K562 (cell line): ENCODE data around the gene CCNI. TPM values are rescaled to one million over a fixed set of nuclear protein-coding genes. Genes with fewer than 3 reads are reported as not detected.
A peak's percentile ranks its signal among the peaks of the same experiment; 100 is the strongest.

ENCODE experiments used
- ATAC-seq: fragments of 200-7000 bp; cut with Tn5 transposase; 3 replicates; pipeline ENCODE4 v1.9.1; 2020; ENCODE audit warnings: moderate library complexity
- BruUV-seq: library from RNA; stranded (reverse); fragments of 400-500 nt; replicated peaks from 2 replicates; lab custom pipeline; 2021; lab: Mats Ljungman, UMichigan
- CTCF ChIA-PET: fragments of 300-600 bp; formaldehyde crosslinking; extraction: SDS; loops from one replicate; lab custom pipeline; 2021; ENCODE audit warnings: low intra/inter-chr PET ratio; lab: Yijun Ruan, JAX
- POLR2A ChIA-PET: fragments of 300-600, 350-650 bp; sonication (Branson Sonifier 250); formaldehyde crosslinking; extraction: SDS; loops from one replicate; lab custom pipeline; 2021; ENCODE audit warnings: antibody characterized with exemption, inconsistent platforms; lab: Yijun Ruan, JAX
- DNase-seq, 4 experiments: peaks; one replicate each; pipeline versions ENCODE4 v3.0.0 to v3.0.0-alpha.2; 2011 to 2018; ENCODE audit warnings: low spot score in 3 of 4, mixed read lengths in 3 of 4; ENCODE audit errors: extremely low read depth in 1 of 4
- FAIRE-seq: peaks from 2 replicates; lab custom pipeline; 2011; peaks lifted over from hg19 to GRCh38; lab: Jason Lieb, UNC
- H2AFZ ChIP-seq: 2 replicates; pipeline ENCODE4 v1.6.0; 2011; ENCODE audit warnings: low read depth, low read length, control low read depth, inconsistent platforms
- H3K27ac ChIP-seq: fragments of 200-600 bp; 3 replicates; pipeline ENCODE4 v1.8.0; 2011; ENCODE audit warnings: low read depth, mild to moderate bottlenecking, control low read depth, inconsistent platforms, low read length, moderate library complexity, mixed read lengths; ENCODE audit errors: extremely low read depth
- H3K27me3 ChIP-seq, 2 experiments: fragments of 300-600 bp in 1 of 2; 2 replicates in 1 of 2; 3 replicates in 1 of 2; pipeline versions ENCODE4 v1.6.0 to v1.8.0; 2011; ENCODE audit warnings: inconsistent platforms in 2 of 2, low read length in 2 of 2, mild to moderate bottlenecking in 1 of 2, mixed read lengths in 1 of 2, moderate library complexity in 1 of 2; ENCODE audit not compliant: control insufficient read depth in 2 of 2, insufficient read depth in 2 of 2
- H3K36me3 ChIP-seq: fragments of 300-600 bp; 3 replicates; pipeline ENCODE4 v1.8.0; 2011; ENCODE audit warnings: mild to moderate bottlenecking, low read length, inconsistent platforms; ENCODE audit not compliant: control insufficient read depth, insufficient read depth
- H3K4me1 ChIP-seq, 2 experiments: fragments of 200-600 bp in 1 of 2; replicated peaks in 1 of 2; 2 replicates in 1 of 2; 3 replicates in 1 of 2; pipeline versions ENCODE4 v1.5.1 to v1.8.0; 2011; ENCODE audit warnings: inconsistent platforms in 2 of 2, low read length in 2 of 2, mild to moderate bottlenecking in 1 of 2, mixed read lengths in 1 of 2, moderate library complexity in 1 of 2; ENCODE audit not compliant: control insufficient read depth in 2 of 2, insufficient read depth in 2 of 2
- H3K4me2 ChIP-seq: 2 replicates; pipeline ENCODE4 v1.6.1; 2011; ENCODE audit warnings: low read length, control low read depth, inconsistent platforms, mixed read lengths; ENCODE audit not compliant: insufficient read depth
- H3K4me3 ChIP-seq: fragments of 200-600 bp; sonication (generic), shearing (Covaris generic); 2 replicates; pipeline ENCODE4 v1.5.1; 2016; ENCODE audit warnings: control low read depth, inconsistent platforms
- H3K79me2 ChIP-seq: fragments of 200-600 bp; 3 replicates; pipeline ENCODE4 v1.8.0; 2011; ENCODE audit warnings: low read length, inconsistent platforms; ENCODE audit not compliant: control insufficient read depth, insufficient read depth
- H3K9ac ChIP-seq, 2 experiments: 2 replicates each; pipeline versions ENCODE4 v1.6.0 to v1.6.1; 2011; ENCODE audit warnings: low read depth in 2 of 2, low read length in 2 of 2, control low read depth in 1 of 2, inconsistent platforms in 1 of 2, mild to moderate bottlenecking in 1 of 2, mixed read lengths in 1 of 2; ENCODE audit not compliant: insufficient read depth in 1 of 2
- H3K9me1 ChIP-seq: one replicate; pipeline ENCODE4 v1.6.0; 2011; ENCODE audit warnings: inconsistent platforms, mild to moderate bottlenecking, low read length, moderate library complexity; ENCODE audit not compliant: control insufficient read depth, insufficient read depth
- H3K9me3 ChIP-seq: replicated peaks from 2 replicates; pipeline ENCODE4 v1.5.1; 2011; ENCODE audit warnings: low read depth, low read length, inconsistent platforms; ENCODE audit not compliant: control insufficient read depth, insufficient read depth
- H4K20me1 ChIP-seq: replicated peaks from 2 replicates; pipeline ENCODE4 v1.6.1; 2011; ENCODE audit warnings: low read length, inconsistent platforms, mixed read lengths; ENCODE audit not compliant: control insufficient read depth, insufficient read depth
- BRF1 ChIP-seq: IDR thresholded peaks from 3 replicates; pipeline ENCODE4 v1.6.1; 2011; ENCODE audit warnings: borderline replicate concordance, mild to moderate bottlenecking; ENCODE audit not compliant: insufficient read length; ENCODE audit errors: extremely low read depth
- CBFA2T2 ChIP-seq: fragments of 450-650 bp; conservative IDR thresholded peaks from 2 replicates; pipeline ENCODE4 v1.6.1; 2017; ENCODE audit warnings: mild to moderate bottlenecking
- COPS2 ChIP-seq: fragments of 450-650 bp; conservative IDR thresholded peaks from 2 replicates; pipeline ENCODE4 v1.6.1; 2016; ENCODE audit warnings: mild to moderate bottlenecking, moderate library complexity
- CXXC5 ChIP-seq: fragments of 250-450 bp; sonication (Bioruptor Pico); IDR thresholded peaks from 2 replicates; pipeline ENCODE4 v1.8.0; 2022; ENCODE audit warnings: inconsistent platforms, mild to moderate bottlenecking, moderate library complexity
- EP300 ChIP-seq: IDR thresholded peaks from 2 replicates; pipeline ENCODE4 v1.6.1; 2012; ENCODE audit warnings: low read length, improper control_type of control experiment
- RBM25 ChIP-seq: fragments of 200-400 bp; formaldehyde crosslinking; IDR thresholded peaks from 2 replicates; pipeline ENCODE4 v1.6.1; 2018; ENCODE audit warnings: low read length, low read depth, moderate library complexity; ENCODE audit not compliant: severe bottlenecking
- SMARCA4 ChIP-seq: fragments of 450-650 bp; IDR thresholded peaks from 2 replicates; pipeline ENCODE4 v1.6.1; 2016
- SMARCE1 ChIP-seq: fragments of 450-650 bp; IDR thresholded peaks from 2 replicates; pipeline ENCODE4 v1.7.1; 2016; ENCODE audit warnings: mild to moderate bottlenecking
- TEAD4 ChIP-seq, 2 experiments: sonication (generic) in 1 of 2; formaldehyde crosslinking in 1 of 2; IDR thresholded peaks; 2 replicates each; pipeline versions ENCODE4 v1.6.1 to v1.8.0; 2012 to 2022; ENCODE audit warnings: borderline replicate concordance in 1 of 2, inconsistent platforms in 1 of 2, low read length in 1 of 2, mild to moderate bottlenecking in 1 of 2, missing genetic modification reagents in 1 of 2
- TFE3 ChIP-seq: fragments of 450-650 bp; formaldehyde crosslinking; IDR thresholded peaks from 2 replicates; pipeline ENCODE4 v1.4.0; 2020; ENCODE audit warnings: mild to moderate bottlenecking, mixed read lengths
- VEZF1 ChIP-seq: fragments of 200-800 bp; sonication (Bioruptor generic); IDR thresholded peaks from 2 replicates; pipeline ENCODE4 v1.6.1; 2017; ENCODE audit warnings: missing genetic modification characterization, missing compliant biosample characterization
- ZBTB8A ChIP-seq: fragments of 450-650 bp; IDR thresholded peaks from 2 replicates; pipeline ENCODE4 v1.6.1; 2018; ENCODE audit warnings: mild to moderate bottlenecking, moderate library complexity; ENCODE audit not compliant: partially characterized antibody
- ZNF280B ChIP-seq: fragments of 250-450 bp; sonication (Bioruptor Pico); IDR thresholded peaks from 2 replicates; pipeline ENCODE4 v1.5.1; 2021; ENCODE audit warnings: mild to moderate bottlenecking
- ZNF764 ChIP-seq: fragments of 250-450 bp; sonication (Bioruptor Pico); IDR thresholded peaks from 2 replicates; pipeline ENCODE4 v1.4.0; 2020; ENCODE audit warnings: low read depth, mild to moderate bottlenecking, moderate library complexity
- WGBS: fragments of 100-300 bp; shearing (Covaris generic); methylation state at CpG from one replicate; pipeline ENCODE4 v1.1.6; 2016; ENCODE audit warnings: low coverage, mixed read lengths; ENCODE audit not compliant: insufficient coverage; ENCODE audit errors: missing lambda C conversion rate; 5-methylcytosine and 5-hydroxymethylcytosine counted together
- in situ Hi-C: fragments of 300-500 bp; cut with MboI; formaldehyde crosslinking; loops from 4 replicates; pipeline ENCODE4 v1.15.0; 2018; ENCODE audit warnings: inconsistent platforms, mixed read lengths
- intact Hi-C: fragments of 100-400 bp; cut with micrococcal nuclease; formaldehyde crosslinking; loops from 2 replicates; pipeline ENCODE4 v1.14.2; 2022
- polyA plus RNA-seq, 8 experiments: library from polyadenylated mRNA; depleted of rRNA in 4 of 8; stranded (reverse) in 5 of 8; unstranded in 3 of 8; fragments of >200 nt; fragmentation: Nextera tagmentation in 2 of 8; fragmentation: Illumina TruSeq in 1 of 8; extraction: Ambion mirVana in 2 of 8; extraction: Trizol in 1 of 8; gene quantifications; 2 replicates each; pipeline versions ENCODE4 v1.2.1 to v1.2.3, GENCODE V29; 2011 to 2014; ENCODE audit warnings: inconsistent platforms in 1 of 8, missing spikeins in 1 of 8
- total RNA-seq, 7 experiments: library from RNA; depleted of rRNA in 6 of 7; stranded (reverse); fragments of >200 nt in 6 of 7; fragmentation: Illumina TruSeq in 2 of 7; extraction: Trizol in 2 of 7; gene quantifications; 2 replicates each; pipeline versions ENCODE4 v1.2.1 to v1.2.3, GENCODE V29; 2011 to 2021; ENCODE audit warnings: low replicate concordance in 1 of 7
- TF ChIP-seq, protein P1 (sequence below): fragments of 450-650 bp; formaldehyde crosslinking; IDR thresholded peaks from 2 replicates; pipeline ENCODE4 v1.4.0; 2022; ENCODE audit warnings: missing genetic modification characterization

Gene CCNI
- total and polyA plus RNA-seq, 9 of the 15 experiments (the other 6 are each of a cell fraction or from before 2014, with no cell fraction given) = 43.3 to 159 (median 98.5) TPM

- CTCF ChIA-PET = interaction anchor here (0.7 kb wide), 1 partner anchor 93 kb away, joined by 3 read pairs; no protein-coding TSS in a partner anchor
- Histone ChIP-seq H3K36me3 (no peaks in the 10 kb centered on the region), H3K4me1 (peaks cover 0 to 9% of the 10 kb centered on the region in 2 experiments; a peak in 4 of 5 replicates), H2AFZ (peak overlapping the region; percentile 38; the same call in 1 of the 2 replicates), H3K9me3 (no peaks in the 10 kb centered on the region), H4K20me1 (no peaks in the 10 kb centered on the region), H3K9me1 (no peaks in the 10 kb centered on the region), H3K9ac (no peak overlapping the region), H3K4me2 (no peak overlapping the region), H3K79me2 (no peaks in the 10 kb centered on the region), H3K4me3 (no peak overlapping the region), H3K27me3 (no peaks in the 10 kb centered on the region), H3K27ac (no peak overlapping the region)
- DNase-seq = peak in 1 of 4 experiments; percentile 45
- intact Hi-C loops (no loop called here), in situ Hi-C loops (no loop called here)
- BruUV-seq = no TSS peak
- peak; percentile 67 for ATAC-seq
- FAIRE-seq = peak; percentile 58
- WGBS = 29% methylated on average over 10 of the region's 10 CpGs
- POLR2A ChIA-PET = no interaction called here
- no peak for TF ChIP-seq BRF1
- peak; percentile 51; the same call in 1 of the 2 replicates for TF ChIP-seq SMARCE1
- TF ChIP-seq TFE3 (CRISPR knock-in tag) = peak; percentile 60; the same call in 1 of the 2 replicates
- 0 out of 2 replicates have a peak, but pooled peaks have one; percentile 7 for TF ChIP-seq CBFA2T2
- no peak for TF ChIP-seq ZBTB8A
- TF ChIP-seq ZNF764 (CRISPR knock-in tag) = no peak
- peak; percentile 50; the same call in 1 of the 2 replicates for TF ChIP-seq TEAD4 (IDR thresholded peaks at IDR 0.05; ENCODE audit: low read length)
- TF ChIP-seq TEAD4 (CRISPR knock-in tag; IDR thresholded peaks at IDR 0.05; ENCODE audit: borderline replicate concordance) = no peak
- TF ChIP-seq EP300 = 0 out of 2 replicates have a peak, but pooled peaks have one; percentile 47
- no peak for TF ChIP-seq COPS2
- TF ChIP-seq CXXC5 (CRISPR knock-in tag) = peak; percentile 40; the same call in 1 of the 2 replicates
- no peak for TF ChIP-seq RBM25
- TF ChIP-seq VEZF1 (CRISPR knock-in tag) = 0 out of 2 replicates have a peak, but pooled peaks have one; percentile 22
- TF ChIP-seq ZNF280B = no peak
- TF ChIP-seq SMARCA4 = 0 out of 2 replicates have a peak, but pooled peaks have one; percentile 42
- TF ChIP-seq, protein P1, sequence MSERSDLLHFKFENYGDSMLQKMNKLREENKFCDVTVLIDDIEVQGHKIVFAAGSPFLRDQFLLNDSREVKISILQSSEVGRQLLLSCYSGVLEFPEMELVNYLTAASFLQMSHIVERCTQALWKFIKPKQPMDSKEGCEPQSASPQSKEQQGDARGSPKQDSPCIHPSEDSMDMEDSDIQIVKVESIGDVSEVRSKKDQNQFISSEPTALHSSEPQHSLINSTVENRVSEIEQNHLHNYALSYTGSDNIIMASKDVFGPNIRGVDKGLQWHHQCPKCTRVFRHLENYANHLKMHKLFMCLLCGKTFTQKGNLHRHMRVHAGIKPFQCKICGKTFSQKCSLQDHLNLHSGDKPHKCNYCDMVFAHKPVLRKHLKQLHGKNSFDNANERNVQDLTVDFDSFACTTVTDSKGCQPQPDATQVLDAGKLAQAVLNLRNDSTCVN (CRISPR knock-in tag) = no peak
Observed at GRCh38 chr4:77084019-77084639, 8.3 kb upstream of the CCNI start.
